SK-MEL-5 (cell line): Measurements from ENCODE around the gene DMRT3. TPM values are rescaled to one million over a fixed set of nuclear protein-coding genes. Genes with fewer than 3 reads are reported as not detected.

Experiments used
- DNase-seq: peaks from one replicate; pipeline ENCODE4 v3.0.0-alpha.2; 2016; ENCODE audit warnings: low read depth, low spot score
- in situ Hi-C: cut with HindIII; loops from 2 replicates; pipeline ENCODE4 v1.10.0; 2016; ENCODE audit warnings: low sequenced_read_pairs, high pct_unique_total_duplicates, low pct_unique_long_range_greater_than_20kb
- polyA plus RNA-seq, 2 experiments: library from polyadenylated mRNA; depleted of rRNA; stranded (reverse); fragments of >200 nt; gene quantifications; 2 replicates each; pipeline ENCODE4 v1.2.3, GENCODE V29; 2015
- total RNA-seq: library from RNA; depleted of rRNA; stranded (reverse); fragments of >200 nt; shearing (Covaris generic); gene quantifications from 2 replicates; pipeline ENCODE4 v1.2.3, GENCODE V29; 2014; rRNA removed

DMRT3 gene, protein sequence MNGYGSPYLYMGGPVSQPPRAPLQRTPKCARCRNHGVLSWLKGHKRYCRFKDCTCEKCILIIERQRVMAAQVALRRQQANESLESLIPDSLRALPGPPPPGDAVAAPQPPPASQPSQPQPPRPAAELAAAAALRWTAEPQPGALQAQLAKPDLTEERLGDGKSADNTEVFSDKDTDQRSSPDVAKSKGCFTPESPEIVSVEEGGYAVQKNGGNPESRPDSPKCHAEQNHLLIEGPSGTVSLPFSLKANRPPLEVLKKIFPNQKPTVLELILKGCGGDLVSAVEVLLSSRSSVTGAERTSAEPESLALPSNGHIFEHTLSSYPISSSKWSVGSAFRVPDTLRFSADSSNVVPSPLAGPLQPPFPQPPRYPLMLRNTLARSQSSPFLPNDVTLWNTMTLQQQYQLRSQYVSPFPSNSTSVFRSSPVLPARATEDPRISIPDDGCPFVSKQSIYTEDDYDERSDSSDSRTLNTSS
- not detected in 2 replicates for total RNA-seq
- polyA plus RNA-seq (2015; cell fraction: cytosol; rRNA removed) = not detected in 2 replicates
- polyA plus RNA-seq (2015; cell fraction: nucleus; rRNA removed) = not detected in 2 replicates

DNA sequence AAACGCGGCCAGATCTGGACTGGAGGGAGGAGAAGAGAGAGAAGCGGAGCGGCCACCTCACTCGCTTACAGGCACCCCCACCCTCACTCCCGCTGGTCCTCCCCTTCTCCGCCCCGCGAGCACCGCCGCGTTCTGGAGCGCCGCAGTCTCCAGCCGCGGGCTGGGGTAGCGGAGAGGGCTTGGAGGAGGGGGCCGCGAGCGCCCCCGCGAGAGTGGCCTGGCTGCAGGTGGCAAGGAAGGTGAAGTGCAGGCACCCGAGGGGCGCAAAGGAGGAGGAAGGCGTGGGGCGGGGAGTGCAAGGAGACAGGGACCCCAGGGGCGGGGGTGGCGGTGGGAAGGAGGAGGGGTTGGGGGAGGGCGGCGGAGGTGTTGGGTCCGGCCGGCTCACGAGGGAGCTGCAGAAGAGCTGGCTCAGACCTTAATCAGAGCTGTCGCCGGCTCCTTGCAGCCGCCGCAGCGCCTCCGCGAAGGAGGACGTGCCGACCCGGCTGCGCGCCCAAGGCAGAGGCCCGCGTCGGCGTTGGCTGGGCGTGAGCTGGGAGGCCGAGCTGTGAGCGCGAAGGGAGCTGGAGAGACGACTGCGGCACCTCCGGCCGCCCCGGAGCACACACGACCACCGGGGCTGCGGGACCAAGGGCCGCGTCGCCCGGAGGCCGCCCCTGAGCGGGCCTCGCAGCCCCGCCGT is at the start of gene DMRT3:
Gene DMRT3 (plus strand): TSS at position 398 of the 685 bp plus-strand sequence. CDS start 347 bp downstream, outside the sequence.
- in situ Hi-C loops = no loop called here
- no peak for DNase-seq

DNA sequence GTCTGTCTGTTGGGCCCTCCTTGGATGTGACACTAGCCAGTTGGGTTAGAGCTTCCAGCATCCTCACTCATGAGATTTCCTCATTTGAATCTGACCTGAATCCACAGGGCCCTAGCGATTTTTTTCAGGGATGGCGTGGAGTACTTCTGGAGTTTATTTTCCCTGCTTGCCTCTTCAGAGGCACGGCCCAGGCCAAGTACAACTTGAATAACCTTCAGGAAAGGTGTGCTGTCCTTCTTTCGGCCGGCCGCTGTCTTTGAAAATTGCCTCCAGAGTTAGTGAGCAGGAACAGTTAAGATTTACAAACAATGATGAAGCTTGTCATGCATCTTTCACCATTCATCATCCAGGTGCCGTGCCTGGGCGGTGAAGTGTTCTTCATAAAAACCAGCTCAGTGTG is 49.5 kb upstream of the DMRT3 start:
- in situ Hi-C loops = no loop called here
- DNase-seq = no peak

DNA sequence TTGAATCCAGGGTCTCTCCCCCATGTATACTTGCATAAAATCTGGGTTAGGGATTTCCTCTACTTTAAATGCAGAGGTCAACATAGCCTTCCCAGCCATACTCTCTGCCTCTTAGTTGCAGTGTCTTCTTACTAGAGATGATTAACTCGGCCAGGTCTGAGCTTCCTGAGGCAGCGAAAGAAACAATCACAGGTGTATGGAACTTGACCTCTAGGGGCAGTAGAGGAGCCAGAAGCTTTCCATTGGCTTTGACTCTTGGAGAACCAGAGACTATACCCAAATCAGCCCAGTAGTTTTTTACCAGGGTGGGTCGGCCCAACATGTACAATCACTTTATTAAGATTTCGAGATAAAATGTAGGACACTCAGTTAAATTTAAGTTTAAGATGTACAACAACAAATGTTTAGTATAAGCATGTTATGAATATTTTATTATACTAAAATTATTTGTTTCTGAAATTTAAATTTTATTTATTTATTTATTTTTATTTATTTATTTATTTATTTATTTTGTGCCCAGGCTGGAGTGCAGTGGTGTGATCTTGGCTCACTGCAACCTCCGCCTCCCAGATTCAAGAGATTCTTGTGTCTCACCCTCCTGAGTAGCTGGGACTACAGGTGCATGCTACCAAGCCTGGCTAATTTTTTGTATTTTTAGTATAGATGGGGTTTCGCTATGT is 48.0 kb upstream of the DMRT3 start:
- in situ Hi-C loops = no loop called here
- peak; percentile 60 for DNase-seq

DNA sequence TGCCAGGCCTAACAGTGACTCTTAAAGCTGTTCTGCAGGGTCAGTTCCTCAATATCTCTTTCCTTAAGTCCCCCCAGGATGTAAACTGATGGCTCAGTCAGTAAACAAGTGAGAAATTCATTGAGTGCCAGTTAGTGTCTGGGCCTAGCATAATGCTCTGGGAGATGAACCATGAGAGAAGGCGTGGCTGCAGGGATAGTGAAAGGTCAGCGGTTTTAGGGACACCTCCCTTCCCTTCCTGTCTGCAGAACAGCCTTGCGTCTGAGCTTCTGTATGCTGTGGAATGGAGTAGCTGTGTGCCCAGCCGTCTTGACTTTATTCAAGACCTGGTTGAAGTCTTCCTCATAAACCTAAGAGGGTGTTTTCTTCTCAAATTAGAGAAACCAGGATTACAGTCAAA is 46.7 kb upstream of the DMRT3 start:
- in situ Hi-C loops = no loop called here
- DNase-seq = no peak

DNA sequence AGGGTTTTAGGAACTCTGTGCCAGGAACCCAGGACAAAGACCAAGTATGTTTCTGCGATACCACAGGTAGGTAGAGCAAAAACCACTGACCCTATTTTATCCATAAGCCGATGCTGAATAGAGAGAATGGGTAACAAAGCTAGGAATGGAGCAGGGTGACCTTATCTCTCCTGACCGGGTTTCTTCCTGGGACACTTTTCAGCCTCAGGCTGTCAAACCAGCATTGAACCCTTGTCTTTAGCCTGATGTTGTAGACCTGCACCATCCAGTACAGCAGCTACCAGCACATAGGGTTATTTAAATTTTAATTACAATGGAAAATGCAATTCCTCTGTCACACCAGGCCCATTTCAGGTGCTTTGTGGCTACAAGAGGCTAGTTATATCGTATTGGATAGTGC is 43.1 kb upstream of the DMRT3 start:
- in situ Hi-C loops = no loop called here

DNA sequence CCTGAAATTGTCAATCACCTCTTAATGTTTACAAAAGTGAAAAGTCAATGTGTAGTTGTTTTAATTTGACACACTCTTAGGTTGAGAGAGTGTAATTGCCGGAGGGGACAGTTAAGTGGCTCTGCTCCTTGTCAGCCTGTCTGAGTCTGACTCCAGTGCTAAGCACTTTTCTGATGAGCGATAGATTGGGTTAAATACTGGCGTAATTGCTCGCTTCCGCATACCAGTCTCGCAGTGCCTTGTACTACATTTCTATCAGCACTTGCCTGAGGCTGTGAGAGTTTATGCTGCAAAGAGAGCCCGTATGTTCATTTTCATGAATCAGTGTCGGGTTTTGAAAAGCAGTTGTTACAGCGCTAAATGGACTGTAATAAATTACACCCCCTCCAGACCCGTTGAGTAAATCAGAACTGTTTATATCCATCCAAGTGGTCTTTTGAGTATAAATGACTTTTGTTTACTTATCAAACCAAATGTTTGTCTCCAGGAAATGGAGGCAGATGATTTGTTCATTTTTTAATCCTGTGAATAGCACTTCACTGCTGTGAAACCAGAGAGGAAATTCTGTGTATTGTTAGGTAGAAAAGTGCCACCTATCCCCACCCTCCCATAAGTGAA is 41.0 kb upstream of the DMRT3 start:
- peak; percentile 47 for DNase-seq
- in situ Hi-C loops = no loop called here

More for the DNA sequence above, 43.1 kb upstream of the DMRT3 start:
- no peak for DNase-seq

DNA sequence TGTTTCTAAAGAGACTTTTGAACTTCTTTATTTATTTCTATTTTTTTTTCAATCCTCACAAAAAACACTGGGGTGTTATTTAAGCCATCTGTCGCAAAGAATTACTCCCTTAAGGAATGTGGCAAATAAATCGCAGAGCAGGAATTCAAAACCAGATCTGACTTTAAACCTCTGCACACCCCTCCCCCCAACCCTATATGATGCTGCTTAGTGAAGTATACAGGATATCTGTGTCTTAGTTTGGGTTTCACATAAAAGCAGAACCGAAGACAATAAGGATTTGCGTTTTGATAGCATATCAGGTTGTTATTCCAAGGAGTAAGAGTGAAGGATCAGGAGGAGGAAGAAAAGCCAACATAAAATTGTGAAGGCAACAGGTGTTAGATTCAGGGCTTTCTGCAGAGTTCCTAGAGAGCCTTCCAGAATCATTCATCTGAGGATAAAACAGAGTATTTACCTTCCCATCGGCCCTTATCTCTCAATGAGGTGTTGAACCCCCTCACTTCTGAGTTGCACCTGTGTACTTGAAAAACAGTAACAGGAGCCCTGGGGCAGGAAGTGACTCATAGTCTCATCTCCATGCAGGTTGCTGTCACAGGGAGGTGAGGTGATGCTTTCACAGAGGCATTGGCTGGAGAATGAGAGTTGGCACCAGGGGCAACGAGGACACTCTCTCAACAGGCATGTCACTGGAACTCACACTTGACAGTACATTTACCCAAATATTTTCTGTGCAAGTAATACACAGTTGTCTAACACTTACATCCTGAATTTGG is 33.5 kb upstream of the DMRT3 start:
- no peak for DNase-seq
- in situ Hi-C loops = no loop called here

DNA sequence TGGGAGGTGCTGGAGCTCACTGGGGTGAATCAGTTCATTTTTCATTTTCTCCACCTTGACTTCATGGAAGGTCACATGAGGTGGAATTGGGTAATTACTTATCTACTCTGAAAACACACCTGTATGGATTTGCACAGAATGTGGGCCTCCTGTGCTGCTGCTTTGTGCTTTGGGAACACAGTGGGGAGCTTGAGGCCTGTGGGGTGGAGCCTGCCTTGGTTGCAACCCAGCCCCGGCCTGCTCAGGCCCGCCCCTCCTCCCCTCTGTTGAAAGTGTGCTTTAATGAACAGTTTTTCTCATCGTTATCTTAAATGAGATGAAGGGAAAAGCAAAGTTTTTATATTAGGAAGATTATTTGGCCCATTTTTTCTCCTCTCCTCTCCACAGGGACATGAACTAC is 28.5 kb upstream of the DMRT3 start:
- no peak for DNase-seq
- in situ Hi-C loops = no loop called here

DNA sequence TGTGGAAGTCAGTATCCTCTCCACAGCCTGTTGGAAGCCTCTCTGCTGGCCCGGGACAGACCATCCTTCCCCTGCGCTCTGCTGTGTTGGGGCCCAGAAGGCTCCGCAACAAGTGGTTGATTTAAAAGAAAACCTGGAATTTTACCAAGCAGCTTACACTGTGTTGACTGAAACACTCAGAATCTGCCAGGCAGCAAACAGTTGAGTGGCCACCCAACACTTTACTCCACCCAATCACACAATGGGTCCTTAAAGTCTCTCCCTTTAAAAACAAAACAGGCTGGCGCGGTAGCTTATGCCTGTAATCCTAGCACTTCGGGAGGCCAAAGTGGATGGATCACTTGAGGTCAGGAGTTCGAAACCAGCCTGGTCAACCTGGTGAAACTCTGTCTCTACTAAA is 28.0 kb upstream of the DMRT3 start:
- in situ Hi-C loops = no loop called here
- DNase-seq = no peak

DNA sequence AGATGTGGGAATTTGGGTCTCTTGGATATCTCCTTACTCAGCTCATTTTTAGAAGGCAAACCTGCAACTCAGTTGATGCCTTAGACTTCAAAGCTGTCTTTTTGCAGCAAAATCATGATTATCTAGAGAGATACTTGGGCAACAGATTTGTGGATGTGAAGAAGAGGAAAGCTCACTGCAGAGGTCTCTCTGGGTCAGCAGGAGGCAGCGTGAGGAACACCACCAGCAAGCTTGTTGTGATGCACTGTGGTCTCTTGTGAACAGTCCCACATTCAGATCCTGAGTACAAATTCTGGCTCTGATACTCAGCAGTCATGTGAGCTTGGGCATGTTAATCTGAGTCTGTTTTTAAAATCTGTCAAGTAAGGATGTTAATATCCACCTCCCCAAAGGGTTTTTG is 26.3 kb upstream of the DMRT3 start:
- in situ Hi-C loops = no loop called here
- no peak for DNase-seq

DNA sequence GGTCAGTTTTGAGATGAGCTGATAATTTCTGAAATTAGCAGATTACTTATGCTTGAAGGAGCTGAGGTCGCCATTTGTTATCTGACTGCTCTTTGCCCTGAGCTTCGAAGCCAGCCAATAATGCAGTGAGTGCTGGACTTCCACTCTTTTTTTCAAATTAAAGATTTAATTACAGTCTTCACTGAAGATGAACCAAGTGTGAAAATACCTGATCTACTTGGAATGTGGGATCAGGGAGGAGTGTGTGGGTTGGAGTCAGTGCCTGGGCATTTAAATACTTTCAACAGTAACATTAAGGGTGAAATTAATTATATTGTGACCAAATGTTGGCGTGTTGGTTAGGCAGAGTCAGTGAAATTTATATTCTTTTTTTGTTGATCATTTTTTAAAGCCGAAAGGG is 23.9 kb upstream of the DMRT3 start:
- in situ Hi-C loops = no loop called here

DNA sequence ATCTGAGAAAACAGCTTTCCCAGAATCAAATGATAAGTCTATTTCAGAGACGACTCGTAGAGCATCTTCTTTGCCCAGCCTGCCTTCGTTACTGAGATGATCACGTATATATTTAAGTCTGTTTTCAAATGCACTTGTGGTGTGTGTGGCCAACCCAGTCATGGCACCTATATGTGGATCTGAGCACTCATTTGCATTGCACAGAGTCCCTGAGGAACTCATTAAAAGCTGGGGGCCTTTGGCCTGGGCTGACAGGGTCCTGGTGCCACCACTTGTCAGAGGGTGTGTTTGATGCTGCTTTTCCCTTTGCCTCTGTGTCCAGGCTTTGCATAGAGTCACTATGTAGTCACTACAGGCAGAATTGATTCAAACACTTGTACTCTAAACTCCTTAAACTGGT is 17.4 kb upstream of the DMRT3 start:
- DNase-seq = no peak
- in situ Hi-C loops = no loop called here

More for the DNA sequence above, 23.9 kb upstream of the DMRT3 start:
- DNase-seq = no peak

DNA sequence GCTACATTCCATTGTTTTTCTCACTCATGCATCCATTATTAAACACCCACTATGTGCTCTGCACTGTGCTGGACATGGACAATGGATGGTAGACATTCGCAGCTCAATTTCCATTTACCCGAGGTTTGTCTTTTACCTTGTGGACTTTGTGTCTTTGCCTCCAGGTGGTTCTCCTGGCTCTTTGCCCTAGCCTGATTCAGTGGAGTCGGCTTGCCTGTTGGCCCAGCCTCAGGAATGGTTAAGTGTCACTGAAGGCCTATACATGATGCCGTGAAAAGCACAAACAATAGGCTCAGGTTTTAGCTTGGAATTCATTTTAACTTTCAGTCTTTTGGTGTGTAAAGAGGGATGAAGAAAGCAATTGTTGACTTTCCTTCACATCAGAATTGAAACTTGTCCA is 16.5 kb upstream of the DMRT3 start:
- in situ Hi-C loops = no loop called here
- no peak for DNase-seq

DNA sequence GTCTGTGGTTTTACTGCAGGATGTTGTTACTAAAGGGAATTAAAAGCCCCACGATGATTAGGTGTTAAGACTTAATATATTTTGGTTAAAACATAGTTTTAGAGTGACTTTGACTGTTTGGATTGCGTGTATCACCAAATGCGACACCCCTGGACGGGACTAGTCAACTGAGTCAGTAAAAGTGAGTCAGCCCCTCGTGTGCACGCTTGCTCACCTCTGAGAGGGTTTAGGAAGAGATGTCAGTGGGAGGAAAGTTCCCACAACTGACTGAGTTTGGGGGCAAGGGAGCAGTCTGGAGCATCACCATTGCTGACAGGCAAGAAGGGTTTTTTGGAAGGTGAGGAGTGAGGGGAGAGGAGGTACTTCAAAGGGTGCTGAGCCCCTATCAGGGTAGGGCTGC is 14.4 kb upstream of the DMRT3 start:
- in situ Hi-C loops = no loop called here
- no peak for DNase-seq

DNA sequence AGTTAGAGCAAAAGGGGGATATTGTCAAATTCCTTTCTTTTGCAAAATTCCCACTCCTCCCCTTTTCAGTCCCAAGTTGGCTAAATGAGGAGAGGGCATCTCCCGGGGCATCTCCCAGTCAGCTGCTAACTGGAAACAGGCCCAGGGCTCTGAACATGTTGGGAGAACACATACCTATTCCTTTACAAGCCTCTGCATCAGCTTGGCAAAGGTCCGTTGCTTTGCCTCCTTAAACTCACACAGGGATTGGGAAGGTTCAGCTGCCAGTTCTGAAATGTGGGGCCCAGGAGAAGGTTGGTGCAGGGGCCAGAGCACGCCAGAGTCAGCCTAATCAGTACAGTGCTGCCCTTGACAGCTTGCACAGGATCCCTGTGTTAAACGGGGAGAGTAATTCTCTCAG is 11.0 kb upstream of the DMRT3 start:
- in situ Hi-C loops = no loop called here

DNA sequence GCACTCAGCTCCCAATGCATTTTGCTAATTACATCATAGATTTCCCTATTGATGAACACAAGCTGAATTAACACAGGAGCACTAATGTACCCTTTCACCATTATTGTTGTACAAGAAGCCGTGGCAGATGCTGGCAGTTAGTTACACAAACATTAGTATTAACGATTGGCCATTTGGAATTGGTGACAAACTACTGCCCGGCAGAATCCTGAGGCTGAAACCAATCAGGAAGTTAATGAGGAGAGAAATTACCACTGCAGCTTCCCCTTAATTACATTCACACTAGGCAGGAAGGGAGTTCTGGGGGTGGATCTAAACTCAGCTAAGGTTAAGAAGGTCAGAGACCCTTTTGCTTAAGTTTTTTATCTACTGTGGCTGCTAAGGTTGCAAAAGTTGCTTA is 9.6 kb upstream of the DMRT3 start:
- in situ Hi-C loops = no loop called here

More for the DNA sequence above, 11.0 kb upstream of the DMRT3 start:
- DNase-seq = no peak

DNA sequence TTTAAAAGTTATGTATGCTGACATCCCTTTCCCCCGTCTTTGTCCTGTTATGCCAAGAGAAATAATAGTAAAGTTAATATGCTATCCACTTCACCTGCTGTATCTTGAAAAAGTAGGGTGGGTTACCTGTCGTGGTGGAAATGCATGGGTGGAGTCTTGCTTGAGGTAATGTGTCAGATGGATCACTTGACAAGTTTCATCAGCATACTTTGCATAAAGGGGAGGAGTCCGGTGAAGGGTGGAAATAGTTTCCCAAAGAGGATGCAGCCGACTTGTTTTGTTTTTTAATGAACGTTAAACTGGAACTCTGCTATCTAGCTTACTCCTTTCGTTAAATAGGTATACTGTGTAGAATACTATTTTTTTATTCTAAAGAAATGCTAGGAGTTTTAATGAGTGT is 9.0 kb upstream of the DMRT3 start:
- in situ Hi-C loops = no loop called here
- peak; percentile 0 for DNase-seq

More for the DNA sequence above, 9.6 kb upstream of the DMRT3 start:
- DNase-seq = no peak
